Hippocampal formation (tissue), 2 donors: ENCODE data around the gene BTF3.
"Not testable (repeated sequence)": the region's sequence is repeated elsewhere in the genome, so short reads cannot be mapped to it uniquely, and the experiment has no call there.

Experiments
- DNase-seq, 2 donors: peaks; one replicate each; lab custom pipeline; 2025; lab: John Stamatoyannopoulos, UW

Gene BTF3

GRCh38 chr5:73498057-73498992 lies at the start of gene BTF3:
BTF3 (plus strand) TSS chr5:73498442; CDS start chr5:73498668, 226 bp downstream.
- DNase-seq: peak; percentile 93 to 97

DNA sequence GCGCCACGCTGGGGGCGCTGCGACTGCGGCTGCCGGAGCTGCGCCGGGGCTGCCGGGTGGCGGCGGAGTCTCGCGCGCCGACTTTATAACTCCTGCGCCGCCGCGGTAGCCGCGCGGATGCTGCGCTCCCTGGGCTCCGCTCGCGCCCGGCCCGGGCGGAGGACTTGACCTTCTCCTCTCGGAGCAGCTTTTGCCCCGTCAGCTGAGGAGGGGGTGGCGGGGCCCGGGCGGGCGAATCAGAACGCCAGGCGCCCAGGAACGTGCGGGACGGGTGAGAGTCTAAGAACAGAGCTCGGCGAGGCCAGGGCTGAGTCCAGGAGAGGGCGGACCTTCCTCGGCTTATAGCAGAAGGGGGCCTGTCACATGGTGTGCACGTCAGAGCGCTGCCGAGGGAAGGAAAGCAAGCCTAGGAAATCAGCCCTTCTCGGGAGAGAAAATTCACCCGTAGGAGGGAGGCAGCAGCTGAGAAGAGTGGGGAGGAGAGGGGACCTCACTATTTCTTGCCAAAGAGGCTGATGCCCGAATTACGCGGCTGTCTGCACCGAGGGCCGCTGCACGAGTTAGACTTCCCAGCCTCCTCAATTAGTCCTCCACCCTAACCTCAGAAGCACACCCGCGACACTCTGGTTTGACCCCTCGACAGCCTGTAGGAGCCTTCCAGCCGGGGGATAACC lies 49.6 kb upstream of the BTF3 start, which contains the start of gene FOXD1:
FOXD1 (minus strand) TSS at position 315 of the 674 bp plus-strand sequence. CDS start 415 bp downstream, outside the sequence.
- DNase-seq: peak in 1 of 2 donors; percentile 13

- no peak for DNase-seq
These were observed 48.1 kb upstream of the BTF3 start for GRCh38 chr5:73450137-73450536.

DNA sequence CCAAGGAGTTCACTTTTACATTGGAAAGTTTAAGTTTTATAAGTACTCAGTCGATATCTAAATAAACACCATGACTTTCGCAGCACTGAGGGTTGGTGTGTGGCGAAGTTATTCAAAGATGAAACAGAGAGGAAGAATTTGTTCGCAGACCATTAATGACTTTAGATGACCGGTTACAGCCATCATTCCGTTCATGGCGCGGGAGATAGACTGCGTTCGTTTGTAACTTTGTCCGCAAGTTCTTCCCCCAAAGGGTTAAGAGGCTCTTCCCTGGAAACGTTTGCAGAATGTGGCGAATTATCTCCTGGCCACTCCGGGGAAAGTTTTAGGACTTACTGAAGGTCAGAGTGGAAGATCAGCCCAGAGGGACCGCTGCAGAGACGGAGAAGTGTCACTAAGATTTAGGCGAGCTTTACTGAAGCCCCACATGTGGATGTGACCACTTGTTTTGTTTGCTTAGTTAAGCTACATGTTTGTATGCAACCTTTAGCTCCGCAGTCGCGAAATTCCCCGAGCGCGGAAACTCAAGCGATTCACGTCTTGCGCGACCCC lies 47.5 kb upstream of the BTF3 start:
- DNase-seq: no peak

- DNase-seq: peak in 1 of 2 donors; percentile 12
These were observed 46.8 kb upstream of the BTF3 start for GRCh38 chr5:73451224-73452130.

DNA sequence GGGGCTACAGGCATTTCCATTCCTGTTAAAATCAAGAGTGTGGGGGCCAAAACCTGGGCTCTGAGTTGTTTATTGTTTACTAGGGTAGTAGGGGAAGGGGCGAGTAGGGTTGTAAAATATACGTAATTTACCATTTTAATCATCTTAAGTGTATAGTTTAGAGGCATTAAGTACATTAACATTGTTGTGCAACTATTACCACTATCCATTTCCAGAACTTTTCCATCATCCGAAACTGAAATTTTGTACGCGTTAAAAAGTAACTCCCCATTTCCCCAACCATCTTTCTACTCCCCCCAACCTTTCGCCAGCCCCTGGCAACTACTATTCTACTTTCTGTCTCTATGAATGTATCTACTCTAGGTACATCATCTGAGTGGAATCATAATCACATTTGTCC lies 46.0 kb upstream of the BTF3 start:
- DNase-seq: no peak

GRCh38 chr5:73454379-73455036 lies 43.7 kb upstream of the BTF3 start:
- peak; percentile 2 to 4 for DNase-seq

GRCh38 chr5:73456462-73456861 lies 41.8 kb upstream of the BTF3 start:
- not testable (repeated sequence) for DNase-seq

DNA sequence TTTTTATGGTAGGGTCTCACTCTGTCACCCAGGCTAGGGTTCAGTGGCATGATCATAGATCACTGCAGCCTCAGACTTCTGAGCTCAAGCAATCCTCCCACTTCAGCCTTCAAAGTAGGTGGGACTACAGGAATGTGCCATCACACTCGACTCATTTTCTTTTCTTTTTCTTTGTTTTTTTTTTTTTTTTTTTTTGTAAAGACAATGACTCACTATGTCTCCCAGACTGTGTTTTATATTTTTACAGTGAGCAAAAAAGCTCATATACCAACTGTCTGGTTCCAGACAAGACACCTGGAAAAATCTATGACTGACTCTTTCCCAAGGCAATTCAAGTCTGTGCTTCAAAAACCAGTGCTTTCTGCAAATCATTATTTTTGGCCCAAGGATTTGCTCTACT lies 38.9 kb upstream of the BTF3 start:
- no peak for DNase-seq

- DNase-seq: no peak
These were observed 38.1 kb upstream of the BTF3 start for GRCh38 chr5:73460133-73460532.

- no peak for DNase-seq
These were observed 34.1 kb upstream of the BTF3 start for GRCh38 chr5:73464016-73464745.

- not testable (repeated sequence) for DNase-seq
These were observed 29.6 kb upstream of the BTF3 start for GRCh38 chr5:73468638-73469037.

GRCh38 chr5:73469878-73470277 lies 28.4 kb upstream of the BTF3 start:
- no peak for DNase-seq

GRCh38 chr5:73471654-73472053 lies 26.6 kb upstream of the BTF3 start:
- no peak for DNase-seq

DNA sequence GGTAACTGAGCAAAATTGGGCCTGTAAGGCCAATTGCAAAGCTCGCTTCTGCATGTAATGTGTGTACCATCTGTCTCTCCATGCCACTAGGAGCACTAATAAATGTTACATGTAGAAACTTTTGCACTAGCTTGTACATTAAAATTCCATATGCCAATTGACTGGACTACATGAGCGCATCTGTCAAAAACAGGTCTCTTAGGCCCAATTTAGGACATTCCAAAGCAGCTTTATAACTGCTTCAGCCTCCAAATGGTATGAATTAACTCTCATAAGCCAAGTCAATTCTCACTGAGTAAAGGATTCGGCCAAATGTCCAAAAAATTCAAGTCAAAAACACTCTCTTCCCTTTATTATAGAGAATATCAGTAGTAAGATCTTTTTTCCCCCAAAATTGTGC lies 26.1 kb upstream of the BTF3 start:
- DNase-seq: no peak

GRCh38 chr5:73480500-73480899 lies 17.7 kb upstream of the BTF3 start:
- no peak for DNase-seq

- no peak for DNase-seq
These were observed 15.7 kb upstream of the BTF3 start for GRCh38 chr5:73482383-73483136.

DNA sequence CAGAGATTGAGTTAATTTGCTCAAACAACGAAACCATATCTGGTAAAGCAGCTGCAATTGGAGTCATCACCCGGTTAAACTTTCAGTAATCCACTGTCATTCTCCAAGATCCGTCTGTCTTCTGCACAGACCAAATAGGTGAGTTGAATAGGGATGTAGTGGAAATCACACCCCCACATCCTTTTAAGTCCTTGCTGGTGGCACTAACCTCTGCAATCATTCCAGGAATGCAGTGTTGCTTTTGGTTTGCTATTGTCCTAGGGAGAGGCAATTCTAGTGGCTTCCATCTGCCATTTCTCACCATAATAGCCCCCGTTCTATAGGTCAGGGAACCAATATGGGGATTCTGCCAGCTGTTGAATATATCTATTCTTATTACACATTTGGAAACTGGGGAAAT lies 14.6 kb upstream of the BTF3 start:
- no peak for DNase-seq

GRCh38 chr5:73484511-73484910 lies 13.7 kb upstream of the BTF3 start:
- no peak for DNase-seq

- no peak for DNase-seq
These were observed 12.5 kb upstream of the BTF3 start for GRCh38 chr5:73485715-73486114.
